Right atrium auricular region (tissue), 2 donors: ENCODE measurements around the gene FOLH1. TPM values are rescaled to one million over a fixed set of nuclear protein-coding genes. Genes with fewer than 3 reads are reported as not detected.
A peak's percentile ranks its signal among the peaks of the same experiment; 100 is the strongest.
"Not testable (repeated sequence)": the region's sequence is repeated elsewhere in the genome, so short reads cannot be mapped to it uniquely, and the experiment has no call there.

Experiments used
- DNase-seq: peaks from one replicate; pipeline ENCODE4 v3.0.0-alpha.2; 2019; ENCODE audit warnings: low spot score
- H3K27ac ChIP-seq, 2 donors: fragments of 200-600 bp; sonication (generic); 1 replicate in 1 of 2; 2 replicates in 1 of 2; pipeline ENCODE4 v1.5.1; 2016 to 2019
- H3K27me3 ChIP-seq, 2 donors: fragments of 200-600 bp; sonication (generic); one replicate each; pipeline versions ENCODE4 v1.5.1 to v1.6.0; 2017 to 2019
- H3K36me3 ChIP-seq: fragments of 200-600 bp; sonication (generic); one replicate; pipeline ENCODE4 v1.5.1; 2016
- H3K4me1 ChIP-seq, 2 donors: fragments of 200-600 bp; sonication (generic); one replicate each; pipeline versions ENCODE4 v1.5.1 to v1.6.0; 2017 to 2019
- H3K4me3 ChIP-seq, 2 donors: fragments of 200-600 bp; sonication (generic); 1 replicate in 1 of 2; 2 replicates in 1 of 2; pipeline ENCODE4 v1.5.1; 2017 to 2019; ENCODE audit warnings: mild to moderate bottlenecking in 1 of 2, moderate library complexity in 1 of 2
- H3K9me3 ChIP-seq, 2 donors: fragments of 200-600 bp; sonication (generic); one replicate each; pipeline ENCODE4 v1.5.1; 2019
- CTCF ChIP-seq, 2 donors: fragments of 200-600 bp; sonication (generic); IDR thresholded peaks; one replicate each; pipeline ENCODE4 v1.5.1; 2019; ENCODE audit warnings: antibody characterized with exemption in 2 of 2
- total RNA-seq, 2 donors: library from RNA; depleted of rRNA; stranded (reverse); fragments of >200 nt; gene quantifications; one replicate each; pipeline ENCODE4 v1.1.0, GENCODE V29; 2016

The FOLH1 gene
- not detected for total RNA-seq

- Histone ChIP-seq H3K9me3 (no peaks in the 10 kb centered on the region), H3K27ac (no peak within 1 kb of the TSS), H3K4me3 (peak within 1 kb of the TSS; percentile 29 to 49), H3K27me3 (no peaks in the 10 kb centered on the region), H3K4me1 (peaks cover 0 to 9% of the 10 kb centered on the region in 2 donors), H3K36me3 (no peaks in the 10 kb centered on the region)
- DNase-seq: peak; percentile 60
- TF ChIP-seq CTCF (IDR thresholded peaks at IDR 0.05): no peak
Measured at GRCh38 chr11:49208006-49208721, at the start of gene FOLH1. Gene FOLH1, minus strand, starts transcription at chr11:49208602. Its CDS starts 193 bp downstream, at chr11:49208409.

GRCh38 chr11:49255148-49255547, 46.7 kb upstream of the FOLH1 start:
- H3K4me1 ChIP-seq, H3K27ac ChIP-seq, H3K27me3 ChIP-seq, H3K36me3 ChIP-seq, DNase-seq, H3K4me3 ChIP-seq, H3K9me3 ChIP-seq: not testable (repeated sequence)

- DNase-seq, H3K27ac ChIP-seq, H3K9me3 ChIP-seq, H3K36me3 ChIP-seq, H3K27me3 ChIP-seq, H3K4me1 ChIP-seq, H3K4me3 ChIP-seq: not testable (repeated sequence)
Measured at GRCh38 chr11:49251212-49251611, 42.8 kb upstream of the FOLH1 start.

- H3K4me1 ChIP-seq, H3K9me3 ChIP-seq, H3K27ac ChIP-seq, DNase-seq, H3K4me3 ChIP-seq, H3K36me3 ChIP-seq, H3K27me3 ChIP-seq: not testable (repeated sequence)
Measured at GRCh38 chr11:49250398-49251115, 42.2 kb upstream of the FOLH1 start.

GRCh38 chr11:49249363-49249762, 41.0 kb upstream of the FOLH1 start:
- H3K27me3 ChIP-seq, H3K27ac ChIP-seq, H3K4me3 ChIP-seq: not testable (repeated sequence)

GRCh38 chr11:49233685-49234084, 25.3 kb upstream of the FOLH1 start:
- not testable (repeated sequence) for H3K4me3 ChIP-seq, H3K36me3 ChIP-seq, H3K27ac ChIP-seq, H3K27me3 ChIP-seq, H3K9me3 ChIP-seq, DNase-seq, H3K4me1 ChIP-seq

More at GRCh38 chr11:49249363-49249762, 41.0 kb upstream of the FOLH1 start:
- H3K4me1 ChIP-seq, DNase-seq, H3K36me3 ChIP-seq, H3K9me3 ChIP-seq: not testable (repeated sequence)

- DNase-seq, H3K27me3 ChIP-seq, H3K36me3 ChIP-seq: not testable (repeated sequence)
Measured at GRCh38 chr11:49233019-49233418, 24.6 kb upstream of the FOLH1 start.

GRCh38 chr11:49231725-49232124, 23.3 kb upstream of the FOLH1 start:
- H3K4me3 ChIP-seq, H3K27me3 ChIP-seq, H3K4me1 ChIP-seq, H3K36me3 ChIP-seq, H3K27ac ChIP-seq, DNase-seq, H3K9me3 ChIP-seq: not testable (repeated sequence)

More at GRCh38 chr11:49233019-49233418, 24.6 kb upstream of the FOLH1 start:
- H3K9me3 ChIP-seq, H3K4me1 ChIP-seq, H3K4me3 ChIP-seq, H3K27ac ChIP-seq: not testable (repeated sequence)

- not testable (repeated sequence) for H3K27ac ChIP-seq, H3K27me3 ChIP-seq, H3K4me1 ChIP-seq, DNase-seq, H3K9me3 ChIP-seq, H3K4me3 ChIP-seq, H3K36me3 ChIP-seq
Measured at GRCh38 chr11:49230534-49230933, 22.1 kb upstream of the FOLH1 start.

GRCh38 chr11:49230001-49230400, 21.6 kb upstream of the FOLH1 start:
- H3K4me1 ChIP-seq, DNase-seq, H3K36me3 ChIP-seq, H3K9me3 ChIP-seq, H3K27me3 ChIP-seq, H3K4me3 ChIP-seq, H3K27ac ChIP-seq: not testable (repeated sequence)
